GM08714 (cell line): ENCODE measurements around the gene SLC22A14.
"Not testable (repeated sequence)": the region's sequence is repeated elsewhere in the genome, so short reads cannot be mapped to it uniquely, and the experiment has no call there.

Source experiments
- H3K4me3 ChIP-seq: fragments of 200-500 bp; sonication (Bioruptor generic); 2 replicates; pipeline ENCODE4 v1.5.1; 2014; ENCODE audit warnings: mild to moderate bottlenecking, low read length, inconsistent platforms
- ZNF274 ChIP-seq: IDR thresholded peaks from 2 replicates; pipeline ENCODE4 v1.6.1; 2012; ENCODE audit warnings: mild to moderate bottlenecking, low read depth, low read length

SLC22A14 gene

GRCh38 chr3:38281895-38282686, at the start of gene SLC22A14:
Gene SLC22A14, plus strand, starts transcription at chr3:38282294. Its CDS starts 23,733 bp downstream, at chr3:38306027.
- no peak for TF ChIP-seq ZNF274
- H3K4me3 ChIP-seq, result no peak within 1 kb of the TSS

DNA sequence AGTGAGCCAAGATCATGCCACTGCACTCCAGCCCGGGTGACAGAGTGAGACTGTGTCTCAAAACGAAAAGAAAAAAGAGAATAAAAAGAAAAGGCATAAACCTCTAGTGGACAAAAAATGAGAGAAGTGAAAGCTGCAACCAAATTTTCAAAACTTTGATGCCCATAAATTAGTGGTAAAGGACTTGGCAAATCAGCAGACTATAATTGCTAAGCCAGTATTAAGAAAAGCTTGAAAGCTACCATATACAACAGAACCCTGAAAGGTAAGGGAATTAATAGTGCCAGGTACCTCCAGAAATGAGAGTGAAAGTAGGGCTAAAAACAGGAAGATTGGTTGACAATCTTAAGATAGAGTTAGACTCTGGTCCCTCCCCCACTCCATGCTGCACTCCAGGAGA, 49.4 kb upstream of the SLC22A14 start:
- H3K4me3 ChIP-seq, result no peak overlapping the region
- TF ChIP-seq ZNF274, result no peak

DNA sequence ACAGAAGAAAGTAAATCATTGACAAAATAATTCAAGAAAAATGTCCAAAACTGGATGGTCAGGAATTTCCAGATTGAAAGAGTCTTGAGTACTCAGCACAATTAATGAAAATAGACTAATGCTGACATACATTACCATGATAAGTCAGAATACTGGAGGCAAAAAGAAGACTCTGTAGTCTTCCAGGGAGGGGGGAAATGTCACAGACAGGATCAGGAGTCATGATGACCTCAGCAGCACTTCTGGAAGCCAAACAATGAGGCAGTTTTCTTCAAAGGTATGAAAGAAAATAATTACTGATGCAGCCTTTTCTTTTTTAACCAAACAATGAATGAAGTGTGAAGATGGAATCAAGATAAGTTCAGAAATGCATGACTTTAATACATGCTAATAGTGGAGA, 46.6 kb upstream of the SLC22A14 start:
- TF ChIP-seq ZNF274, result no peak
- no peak overlapping the region for H3K4me3 ChIP-seq

DNA sequence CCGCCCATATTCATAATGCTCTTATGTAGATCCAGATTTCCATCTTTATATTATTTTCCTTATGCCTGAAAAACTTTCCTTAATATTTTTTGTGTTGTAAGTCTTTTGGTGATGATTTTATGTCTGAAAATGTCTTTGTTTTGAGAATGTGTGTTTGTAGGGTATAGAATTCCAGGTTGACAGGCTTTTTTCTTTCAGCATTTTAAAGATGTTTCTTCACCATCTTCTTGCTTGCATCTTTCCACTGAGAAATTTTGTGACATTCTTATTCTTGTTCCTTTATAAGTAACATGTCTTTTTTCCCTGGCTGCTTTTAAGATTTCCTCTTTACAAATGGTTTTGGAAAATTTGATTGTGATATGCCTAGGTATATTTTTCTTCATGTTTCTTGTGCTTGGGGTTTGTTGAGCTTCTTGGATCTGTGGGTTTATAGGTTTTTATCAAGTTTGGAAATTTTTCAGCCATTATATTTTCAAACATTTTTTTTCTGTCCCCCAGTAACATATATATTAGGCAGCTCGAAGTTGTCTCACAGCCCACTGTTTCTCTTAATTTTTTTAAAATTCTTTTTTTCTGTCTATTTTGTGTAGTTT, 43.6 kb upstream of the SLC22A14 start:
- TF ChIP-seq ZNF274, result no peak
- no peak overlapping the region for H3K4me3 ChIP-seq

DNA sequence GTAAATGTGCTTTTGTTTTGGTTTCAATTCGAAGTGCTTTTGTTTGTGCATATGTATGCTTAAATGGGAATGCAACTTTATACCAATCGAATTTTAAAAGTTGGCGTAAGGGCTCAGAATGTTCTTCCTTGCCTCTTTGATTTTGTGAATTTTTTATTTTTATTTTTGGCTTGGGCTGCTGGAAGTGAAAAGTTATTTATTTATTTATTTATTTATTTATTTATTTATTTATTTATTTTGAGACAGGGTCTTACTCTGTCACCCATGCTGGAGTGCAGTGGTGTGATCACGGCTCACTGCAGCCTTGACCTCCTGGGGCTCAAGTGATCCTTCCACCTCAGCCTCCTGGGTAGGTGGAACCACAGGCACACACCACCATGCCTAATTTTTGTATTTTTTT, 39.3 kb upstream of the SLC22A14 start:
- H3K4me3 ChIP-seq, result not testable (repeated sequence)

DNA sequence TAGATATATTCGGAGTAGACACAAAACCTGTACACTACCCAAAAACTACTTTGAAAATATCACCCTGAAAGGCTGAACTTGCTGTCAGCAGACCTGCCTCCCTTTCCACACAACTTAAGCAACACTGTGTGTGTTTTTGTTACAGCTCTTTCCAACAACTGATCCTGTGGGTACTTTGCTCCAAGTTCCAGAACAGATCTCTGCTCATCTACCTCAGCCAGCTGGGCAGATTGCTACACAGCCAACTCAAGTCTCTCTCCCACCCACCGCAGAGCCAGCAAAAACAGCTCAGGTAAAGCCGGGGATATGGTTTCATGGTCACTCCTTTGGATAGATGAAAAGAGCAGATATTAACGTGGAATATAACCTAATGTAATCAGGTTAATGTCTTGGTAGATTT, 36.2 kb upstream of the SLC22A14 start:
- no peak overlapping the region for H3K4me3 ChIP-seq
- no peak for TF ChIP-seq ZNF274

- no peak overlapping the region for H3K4me3 ChIP-seq
- TF ChIP-seq ZNF274, result no peak
Observed at GRCh38 chr3:38247366-38248035, 34.6 kb upstream of the SLC22A14 start.

GRCh38 chr3:38250198-38250597, 31.9 kb upstream of the SLC22A14 start:
- TF ChIP-seq ZNF274, result no peak
- H3K4me3 ChIP-seq, result no peak overlapping the region

DNA sequence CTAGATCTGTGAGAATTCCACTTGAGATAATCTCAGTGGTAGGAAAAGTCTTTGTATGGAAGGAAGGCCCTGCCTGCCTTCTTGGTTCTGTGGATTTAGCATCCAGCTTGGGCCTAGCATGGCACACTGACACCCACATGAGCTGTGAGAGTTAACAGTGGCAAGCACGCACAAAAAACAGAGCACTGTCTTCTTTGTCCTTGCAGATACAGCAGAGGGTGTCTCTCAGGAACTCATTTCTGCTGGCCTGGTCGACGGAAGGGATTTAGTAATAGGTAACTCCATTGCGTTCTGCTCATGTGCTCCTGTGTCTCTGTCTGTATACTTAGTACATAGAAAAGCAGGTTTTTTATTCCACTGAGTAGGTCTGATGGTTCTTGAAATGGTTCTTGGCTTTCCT, 30.9 kb upstream of the SLC22A14 start:
- no peak overlapping the region for H3K4me3 ChIP-seq
- TF ChIP-seq ZNF274, result no peak

- H3K4me3 ChIP-seq, result no peak overlapping the region
- TF ChIP-seq ZNF274, result no peak
Observed at GRCh38 chr3:38253704-38254103, 28.4 kb upstream of the SLC22A14 start.

- no peak overlapping the region for H3K4me3 ChIP-seq
- TF ChIP-seq ZNF274, result no peak
Observed at GRCh38 chr3:38254872-38255271, 27.2 kb upstream of the SLC22A14 start.

GRCh38 chr3:38255627-38256026, 26.5 kb upstream of the SLC22A14 start:
- no peak for TF ChIP-seq ZNF274
- H3K4me3 ChIP-seq, result no peak overlapping the region

DNA sequence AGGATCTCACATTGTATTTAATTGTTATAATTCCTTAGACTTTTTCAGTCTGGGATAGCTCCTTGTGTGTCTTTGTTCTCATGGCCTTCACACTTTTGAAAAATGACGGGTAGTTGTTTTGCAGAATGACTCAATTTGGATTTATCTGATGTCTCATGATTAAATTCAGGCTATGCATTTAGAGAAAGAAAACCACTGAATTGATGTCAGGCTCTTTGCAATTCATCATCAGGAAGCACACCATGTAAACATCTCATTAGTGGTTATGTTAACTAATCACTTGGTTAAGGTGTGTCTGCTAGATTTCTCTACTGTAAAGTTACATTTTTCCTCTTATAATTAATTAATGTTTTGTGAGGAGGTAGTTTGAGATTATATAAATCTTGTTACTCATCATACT, 24.5 kb upstream of the SLC22A14 start:
- no peak for TF ChIP-seq ZNF274
- no peak overlapping the region for H3K4me3 ChIP-seq

DNA sequence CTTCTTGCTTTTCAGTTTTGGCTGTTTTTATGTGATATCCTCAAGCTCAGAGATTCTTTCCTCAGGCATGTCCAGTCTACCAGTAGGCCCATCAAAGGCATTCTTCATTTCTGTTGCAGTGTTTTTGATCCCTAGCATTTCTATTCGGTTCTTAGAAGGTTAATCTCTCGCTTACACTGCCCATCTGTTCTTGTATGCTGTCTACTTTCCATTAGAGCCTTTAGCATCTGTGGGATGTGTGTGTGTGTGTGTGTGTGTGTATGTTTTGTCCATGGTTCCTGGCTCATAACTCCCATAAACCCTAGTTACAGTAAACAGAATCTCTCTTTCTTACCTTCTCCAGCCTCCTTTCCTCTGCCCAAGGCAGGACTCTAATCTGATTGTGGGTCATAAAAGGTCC, 21.6 kb upstream of the SLC22A14 start:
- TF ChIP-seq ZNF274, result no peak
- no peak overlapping the region for H3K4me3 ChIP-seq

GRCh38 chr3:38264353-38264771, 17.7 kb upstream of the SLC22A14 start:
- TF ChIP-seq ZNF274, result no peak
- H3K4me3 ChIP-seq, result no peak overlapping the region
